HEK293 (cell line): Measurements from ENCODE around the gene FCMR.

Source experiments
- CTCF ChIA-PET: fragments of 350-600 bp; formaldehyde crosslinking; extraction: SDS; loops from one replicate; lab custom pipeline; 2021; ENCODE audit warnings: antibody characterized with exemption; lab: Yijun Ruan, JAX
- POLR2A ChIA-PET: fragments of 300-600 bp; formaldehyde crosslinking; extraction: SDS; loops from one replicate; lab custom pipeline; 2020; ENCODE audit warnings: antibody characterized with exemption, inconsistent platforms; lab: Yijun Ruan, JAX
- H3K27ac ChIP-seq: fragments of 200-500 bp; sonication (Bioruptor generic); 2 replicates; pipeline ENCODE4 v1.5.1; 2014; ENCODE audit warnings: low read depth, low read length, control low read depth, inconsistent platforms; ENCODE audit errors: extremely low read depth
- H3K36me3 ChIP-seq, 2 experiments: fragments of 200-500 bp in 1 of 2; sonication (Bioruptor generic) in 1 of 2; 1 replicate in 1 of 2; 2 replicates in 1 of 2; pipeline ENCODE4 v1.5.1; 2014 to 2017; ENCODE audit warnings: inconsistent platforms in 2 of 2, low read length in 2 of 2; ENCODE audit not compliant: control insufficient read depth in 2 of 2, insufficient read depth in 1 of 2
- H3K4me1 ChIP-seq: fragments of 200-500 bp; sonication (Bioruptor generic); 2 replicates; pipeline ENCODE4 v1.5.1; 2014; ENCODE audit warnings: mild to moderate bottlenecking, low read length, inconsistent platforms; ENCODE audit not compliant: control insufficient read depth, insufficient read depth
- H3K4me3 ChIP-seq: 2 replicates; pipeline ENCODE4 v1.5.1; 2011; ENCODE audit warnings: low read depth, mild to moderate bottlenecking, control low read depth, low read length, moderate library complexity
- H3K9me3 ChIP-seq: fragments of 200-500 bp; sonication (Bioruptor generic); 2 replicates; pipeline ENCODE4 v1.5.1; 2014; ENCODE audit warnings: low read depth, low read length, inconsistent platforms; ENCODE audit not compliant: control insufficient read depth, insufficient read depth
- BCL11B ChIP-seq: fragments of 450-650 bp; formaldehyde crosslinking; IDR thresholded peaks from 2 replicates; pipeline ENCODE4 v1.5.1; 2016; ENCODE audit warnings: low read depth, missing biosample characterization, missing genetic modification characterization
- HOXC10 ChIP-seq: sonication (generic); formaldehyde crosslinking; IDR thresholded peaks from 2 replicates; pipeline ENCODE4 v1.8.1; 2023; ENCODE audit warnings: mild to moderate bottlenecking, missing genetic modification reagents
- INSM2 ChIP-seq: fragments of 450-650 bp; formaldehyde crosslinking; IDR thresholded peaks from 2 replicates; pipeline ENCODE4 v1.5.1; 2016; ENCODE audit warnings: missing biosample characterization, missing genetic modification characterization
- KLF1 ChIP-seq: fragments of 450-650 bp; formaldehyde crosslinking; IDR thresholded peaks from 2 replicates; pipeline ENCODE4 v1.5.1; 2016; ENCODE audit warnings: missing biosample characterization, missing genetic modification characterization
- TSHZ1 ChIP-seq: fragments of 450-650 bp; formaldehyde crosslinking; IDR thresholded peaks from 2 replicates; pipeline ENCODE4 v1.5.1; 2016; ENCODE audit warnings: missing biosample characterization, missing genetic modification characterization, borderline replicate concordance
- ZBTB20 ChIP-seq: fragments of 450-650 bp; formaldehyde crosslinking; IDR thresholded peaks from 2 replicates; pipeline ENCODE4 v1.5.1; 2016; ENCODE audit warnings: missing biosample characterization, missing genetic modification characterization
- ZBTB44 ChIP-seq: fragments of 450-650 bp; IDR thresholded peaks from 2 replicates; pipeline ENCODE4 v1.5.1; 2018; ENCODE audit warnings: missing biosample characterization, mild to moderate bottlenecking, missing genetic modification characterization
- ZFP3 ChIP-seq: fragments of 450-650 bp; formaldehyde crosslinking; IDR thresholded peaks from 2 replicates; pipeline ENCODE4 v1.5.1; 2016; ENCODE audit warnings: low read depth, missing biosample characterization, missing genetic modification characterization
- ZIC2 ChIP-seq: fragments of 450-650 bp; formaldehyde crosslinking; IDR thresholded peaks from 2 replicates; pipeline ENCODE4 v1.5.1; 2016; ENCODE audit warnings: missing biosample characterization, missing genetic modification characterization
- ZNF266 ChIP-seq: fragments of 450-650 bp; formaldehyde crosslinking; IDR thresholded peaks from 2 replicates; pipeline ENCODE4 v1.5.1; 2016; ENCODE audit warnings: missing biosample characterization, missing genetic modification characterization, low read depth
- ZNF521 ChIP-seq: fragments of 450-650 bp; formaldehyde crosslinking; IDR thresholded peaks from 2 replicates; pipeline ENCODE4 v1.5.1; 2017; ENCODE audit warnings: missing biosample characterization, mild to moderate bottlenecking, missing genetic modification characterization
- ZNF529 ChIP-seq: fragments of 450-650 bp; formaldehyde crosslinking; IDR thresholded peaks from 2 replicates; pipeline ENCODE4 v1.5.1; 2017; ENCODE audit warnings: missing genetic modification characterization, missing biosample characterization; ENCODE audit not compliant: insufficient replicate concordance
- ZNF555 ChIP-seq: fragments of 450-650 bp; formaldehyde crosslinking; conservative IDR thresholded peaks from 2 replicates; pipeline ENCODE4 v1.5.1; 2017; ENCODE audit warnings: missing biosample characterization, mild to moderate bottlenecking, missing genetic modification characterization, inconsistent platforms
- ZNF558 ChIP-seq: fragments of 450-650 bp; formaldehyde crosslinking; IDR thresholded peaks from 2 replicates; pipeline ENCODE4 v1.5.1; 2016; ENCODE audit warnings: missing biosample characterization, missing genetic modification characterization
- ZNF580 ChIP-seq: fragments of 450-650 bp; formaldehyde crosslinking; IDR thresholded peaks from 2 replicates; pipeline ENCODE4 v1.5.1; 2016; ENCODE audit warnings: missing biosample characterization, missing genetic modification characterization
- ZNF660 ChIP-seq: fragments of 450-650 bp; IDR thresholded peaks from 2 replicates; pipeline ENCODE4 v1.5.1; 2018; ENCODE audit warnings: missing biosample characterization, mild to moderate bottlenecking, missing genetic modification characterization
- ZNF837 ChIP-seq: fragments of 450-650 bp; formaldehyde crosslinking; IDR thresholded peaks from 2 replicates; pipeline ENCODE4 v1.5.1; 2016; ENCODE audit warnings: missing biosample characterization, missing genetic modification characterization
- ZSCAN5A ChIP-seq: fragments of 450-650 bp; formaldehyde crosslinking; IDR thresholded peaks from 2 replicates; pipeline ENCODE4 v1.5.1; 2016; ENCODE audit warnings: missing biosample characterization, missing genetic modification characterization

FCMR gene

GRCh38 chr1:206939841-206940587 is 18.3 kb upstream of the FCMR start (continued):
- TF ChIP-seq ZNF580 (no peak), TSHZ1 (tag by site-specific recombination) (no peak), ZBTB20 (no peak), ZBTB44 (tag by site-specific recombination) (no peak)
- TF ChIP-seq, all 188 proteins: peak for 0

GRCh38 chr1:206939131-206939530 is 17.4 kb upstream of the FCMR start:
- POLR2A ChIA-PET, result no interaction called here
- no peaks in the 10 kb centered on the region for H3K36me3 ChIP-seq
- no peak overlapping the region for H3K4me3 ChIP-seq
- peaks cover 9% of the 10 kb centered on the region for H3K4me1 ChIP-seq
- CTCF ChIA-PET, result interaction anchor here (0.7 to 1.3 kb wide), 2 partner anchors 45 to 444 kb away, joined by 4 to 6 read pairs; no protein-coding TSS in a partner anchor
- no peak for TF ChIP-seq ZSCAN5A (tag by site-specific recombination)
- no peak for TF ChIP-seq ZFP3 (tag by site-specific recombination)
- no peak for TF ChIP-seq ZNF266 (tag by site-specific recombination)
- no peak for TF ChIP-seq ZNF555 (tag by site-specific recombination)
- no peak for TF ChIP-seq BCL11B (tag by site-specific recombination)
- TF ChIP-seq ZNF558 (tag by site-specific recombination), result no peak
- TF ChIP-seq ZIC2, result no peak
- H3K9me3 ChIP-seq, result no peaks in the 10 kb centered on the region
- no peak overlapping the region for H3K27ac ChIP-seq

- POLR2A ChIA-PET, result no interaction called here
- Histone ChIP-seq H3K4me3 (no peak overlapping the region), H3K36me3 (no peaks in the 10 kb centered on the region), H3K27ac (no peak overlapping the region)
- no peak for TF ChIP-seq HOXC10 (CRISPR knock-in tag)
- TF ChIP-seq INSM2 (tag by site-specific recombination), result no peak
- TF ChIP-seq ZNF529, result no peak
- no peak for TF ChIP-seq KLF1 (tag by site-specific recombination)
- TF ChIP-seq ZNF521 (tag by site-specific recombination), result no peak
- no peak for TF ChIP-seq ZNF837 (tag by site-specific recombination)
- no peak for TF ChIP-seq ZNF660 (tag by site-specific recombination)
- TF ChIP-seq, all 188 proteins: peak for 0
- CTCF ChIA-PET, result interaction anchor here (4.6 kb wide), 1 partner anchor 44 kb away, joined by 45 read pairs; no protein-coding TSS in a partner anchor
- Histone ChIP-seq H3K9me3 (no peaks in the 10 kb centered on the region), H3K4me1 (peaks cover 9% of the 10 kb centered on the region)
Measured at GRCh38 chr1:206937425-206937824, 15.7 kb upstream of the FCMR start.
